ENCODE measurements around the gene CCDC86. TPM values are rescaled to one million over a fixed set of nuclear protein-coding genes. Genes with fewer than 3 reads are reported as not detected.

CCDC86 gene
- 26.1 and 34.7 TPM in 2 replicates for polyA plus RNA-seq (2012; rRNA removed)
- polyA plus RNA-seq (2012; cell fraction: cytosol; rRNA removed), result 17.2 and 22.7 TPM in 2 replicates
- 28.2 and 44.0 TPM in 2 replicates for polyA plus RNA-seq (2012; cell fraction: nucleus; rRNA removed)

GRCh38 chr11:60841797-60842667 is at the start of gene CCDC86:
CCDC86 (plus strand) TSS chr11:60842113; CDS start chr11:60842125, 12 bp downstream.
- H3K9ac ChIP-seq, result peak within 1 kb of the TSS; percentile 84
- peaks cover 0 to 4% of the 10 kb centered on the region in 2 experiments for H3K36me3 ChIP-seq (replicated peaks in 1 of 2; ENCODE audit: control insufficient read depth in 1 of 2, insufficient read depth in 2 of 2, low read length in 1 of 2)
- under 1% methylated on average over 21 of the region's 57 CpGs for WGBS (ENCODE audit: low lambda C conversion rate)
- no peaks in the 10 kb centered on the region for H3K9me2 ChIP-seq
- H3K79me2 ChIP-seq (ENCODE audit: insufficient read depth), result peaks cover 44% of the 10 kb centered on the region
- no peaks in the 10 kb centered on the region for H3K9me3 ChIP-seq
- peak within 1 kb of the TSS; percentile 85 to 98 for H3K4me3 ChIP-seq (ENCODE audit: low read depth in 2 of 2, low read length in 1 of 2)
- H3F3A ChIP-seq (replicated peaks; ENCODE audit: insufficient read depth), result no peaks in the 10 kb centered on the region
- H3K27me3 ChIP-seq (ENCODE audit: insufficient read depth), result no peaks in the 10 kb centered on the region
- H3K4me2 ChIP-seq, result peak within 1 kb of the TSS; percentile 89
- ChIA-PET POLR2A (interaction anchor here (0.8 kb wide), 1 partner anchor 10 kb away, joined by 3 read pairs; no protein-coding TSS in a partner anchor), CTCF (interaction anchor here (1.2 to 23.7 kb wide), 3 partner anchors 11 to 54 kb away, joined by 10 to 550 read pairs (median 16); partner anchors contain the start of gene PRPF19)
- peak within 1 kb of the TSS; percentile 94 for H2AFZ ChIP-seq (ENCODE audit: low read depth)
- peak within 1 kb of the TSS; percentile 57 to 66; a peak in 3 of 4 replicates for H3K27ac ChIP-seq (ENCODE audit: low read depth in 2 of 2, low read length in 1 of 2)
- H3K4me1 ChIP-seq (ENCODE audit: control insufficient read depth in 1 of 2, insufficient read depth in 2 of 2, low read depth in 1 of 2, low read length in 1 of 2), result peaks cover 0 to 34% of the 10 kb centered on the region in 2 experiments; a peak in 3 of 4 replicates
- no peaks in the 10 kb centered on the region; the same call in 1 of the 2 replicates for H4K20me1 ChIP-seq (ENCODE audit: insufficient read depth)
- peak; percentile 99 for DNase-seq
- TF ChIP-seq IRF3 (IDR thresholded peaks at IDR 0.05; ENCODE audit: low read depth, low read length) (no peak), PBX3 (IDR thresholded peaks at IDR 0.05) (peak; percentile 91), CHD2 (IDR thresholded peaks at IDR 0.05; ENCODE audit: low read length, partially characterized antibody) (peak; percentile 92), FOSL2 (IDR thresholded peaks at IDR 0.05; ENCODE audit: borderline replicate concordance, low read depth) (no peak), USF2 (IDR thresholded peaks at IDR 0.05; ENCODE audit: borderline replicate concordance, low read depth, low read length) (no peak), NRF1 (IDR thresholded peaks at IDR 0.05; ENCODE audit: low read depth, low read length) (peak; percentile 83), YY1 (IDR thresholded peaks at IDR 0.05; ENCODE audit: low read depth) (peak; percentile 97), TEAD4 (IDR thresholded peaks at IDR 0.05; ENCODE audit: borderline replicate concordance, insufficient read depth) (no peak), NFIC (IDR thresholded peaks at IDR 0.05; ENCODE audit: borderline replicate concordance) (no peak), MEF2A (IDR thresholded peaks at IDR 0.05; ENCODE audit: borderline replicate concordance, low read depth) (no peak), FOXJ3 (CRISPR knock-in tag; IDR thresholded peaks at IDR 0.05) (peak; percentile 81; the same call in 1 of the 2 replicates), ELF1 (IDR thresholded peaks at IDR 0.05) (peak; percentile 71), MXI1 (IDR thresholded peaks at IDR 0.05; ENCODE audit: low read depth, low read length) (peak; percentile 100), USF1 (IDR thresholded peaks at IDR 0.05; ENCODE audit: borderline replicate concordance, low read depth) (peak; percentile 67; the same call in 1 of the 2 replicates), SMC3 (IDR thresholded peaks at IDR 0.05; ENCODE audit: low read depth, low read length) (no peak), ZBTB33 (IDR thresholded peaks at IDR 0.05; ENCODE audit: borderline replicate concordance, low read depth) (no peak), RAD21 (IDR thresholded peaks at IDR 0.05; ENCODE audit: low read length) (no peak), POLR2AphosphoS5 (IDR thresholded peaks at IDR 0.05; ENCODE audit: low read depth, low read length) (peak; percentile 74; the same call in 1 of the 2 replicates), EZH2phosphoT487 (IDR thresholded peaks at IDR 0.05; ENCODE audit: borderline replicate concordance, low read depth) (no peak), RCOR1 (IDR thresholded peaks at IDR 0.05; ENCODE audit: low read length) (no peak), SIN3A (IDR thresholded peaks at IDR 0.05; ENCODE audit: borderline replicate concordance, low read depth, low read length) (peak; percentile 100), FOXM1 (IDR thresholded peaks at IDR 0.05; ENCODE audit: low read depth) (no peak), TCF12 (IDR thresholded peaks at IDR 0.05) (peak; percentile 35; the same call in 1 of the 2 replicates), CTCF (IDR thresholded peaks at IDR 0.05) (no peak)

Measured in SK-N-SH (cell line).